ENCODE data around the gene PPP1R7.

The PPP1R7 gene

DNA sequence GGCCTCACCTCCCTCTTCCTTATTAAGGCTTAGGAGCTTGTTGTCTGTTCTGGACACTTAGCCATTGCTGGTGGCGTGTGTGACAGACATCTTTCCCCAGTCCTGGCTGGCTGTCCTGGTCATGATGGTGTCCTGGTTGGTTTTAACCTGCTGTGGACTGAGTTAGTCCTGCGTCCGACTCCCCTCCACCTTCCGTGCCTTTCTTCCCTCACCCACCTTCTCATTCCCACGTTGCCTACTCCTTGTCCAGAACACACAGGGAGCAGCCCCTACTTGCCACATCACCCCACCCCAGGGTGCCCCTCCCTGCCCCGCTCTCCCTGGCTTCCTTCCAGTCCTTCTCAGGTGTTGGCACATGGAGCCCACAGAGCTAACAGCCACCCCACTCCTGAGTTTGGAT lies 47.7 kb downstream of the PPP1R7 start:
- Histone ChIP-seq H3K9ac (ENCODE audit: low read length in 2 of 2) (no peak overlapping the region), H3K36me3 (ENCODE audit: control insufficient read depth in 2 of 2, insufficient read depth in 2 of 2, low read length in 2 of 2) (no peaks in the 10 kb centered on the region), H3K4me3 (ENCODE audit: low read length in 2 of 2) (no peak overlapping the region), H3K27ac (ENCODE audit: low read length) (no peak overlapping the region), H3K4me1 (ENCODE audit: control insufficient read depth, insufficient read depth, low read length) (no peaks in the 10 kb centered on the region), H3K27me3 (ENCODE audit: control insufficient read depth in 1 of 2, insufficient read depth in 2 of 2, low read length in 2 of 2) (no peaks in the 10 kb centered on the region), H3K9me3 (ENCODE audit: control insufficient read depth in 2 of 2, low read length in 2 of 2) (no peaks in the 10 kb centered on the region)

DNA sequence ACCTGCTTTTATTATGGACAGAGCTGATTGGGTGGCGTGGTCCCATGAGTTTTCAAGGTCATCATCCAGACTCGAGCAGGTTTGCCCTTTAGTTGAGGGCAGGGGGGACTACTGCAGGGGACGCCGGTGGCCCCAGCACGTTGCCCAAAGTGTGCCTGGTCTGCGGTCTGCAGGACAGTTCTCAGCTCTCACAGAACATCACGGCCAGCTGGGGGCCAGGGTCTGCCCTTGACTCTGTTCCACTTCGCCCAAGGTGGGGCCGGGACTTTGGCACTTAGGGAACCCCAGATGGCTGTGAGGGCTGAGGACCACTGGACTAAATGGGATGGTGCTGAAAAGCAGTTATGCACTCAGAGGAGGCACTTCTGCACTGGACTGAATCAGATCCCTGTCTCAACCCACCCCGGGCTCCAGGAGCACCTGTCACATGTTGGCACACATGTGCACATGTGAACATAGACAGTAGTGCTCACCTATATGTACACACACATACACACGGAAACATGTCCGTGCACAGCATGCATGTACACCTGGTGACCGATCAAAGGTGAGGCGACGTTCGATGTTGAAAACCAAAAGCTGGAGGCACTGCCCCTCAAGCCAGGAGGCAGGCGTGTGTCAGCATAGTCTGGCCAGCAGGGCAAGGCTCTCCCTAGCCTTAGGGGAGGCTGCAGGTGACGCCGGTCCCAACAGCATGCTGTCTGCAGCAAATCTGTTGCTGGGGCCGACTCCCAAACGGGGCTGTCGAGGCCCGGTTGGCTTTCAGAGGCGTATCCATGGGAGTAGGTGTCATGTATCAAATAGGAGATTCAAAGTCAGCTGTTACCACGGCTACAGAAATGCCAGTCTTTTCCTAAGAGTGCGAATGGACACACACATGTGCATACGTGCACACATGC lies 48.4 kb downstream of the PPP1R7 start:
- Histone ChIP-seq H3K4me1 (ENCODE audit: control insufficient read depth, insufficient read depth, low read length) (no peaks in the 10 kb centered on the region), H3K27ac (ENCODE audit: low read length) (no peak overlapping the region), H3K9ac (ENCODE audit: low read length in 2 of 2) (no peak overlapping the region), H3K4me3 (ENCODE audit: low read length in 2 of 2) (no peak overlapping the region), H3K27me3 (ENCODE audit: control insufficient read depth in 1 of 2, insufficient read depth in 2 of 2, low read length in 2 of 2) (no peaks in the 10 kb centered on the region), H3K36me3 (ENCODE audit: control insufficient read depth in 2 of 2, insufficient read depth in 2 of 2, low read length in 2 of 2) (no peaks in the 10 kb centered on the region), H3K9me3 (ENCODE audit: control insufficient read depth in 2 of 2, low read length in 2 of 2) (no peaks in the 10 kb centered on the region)

DNA sequence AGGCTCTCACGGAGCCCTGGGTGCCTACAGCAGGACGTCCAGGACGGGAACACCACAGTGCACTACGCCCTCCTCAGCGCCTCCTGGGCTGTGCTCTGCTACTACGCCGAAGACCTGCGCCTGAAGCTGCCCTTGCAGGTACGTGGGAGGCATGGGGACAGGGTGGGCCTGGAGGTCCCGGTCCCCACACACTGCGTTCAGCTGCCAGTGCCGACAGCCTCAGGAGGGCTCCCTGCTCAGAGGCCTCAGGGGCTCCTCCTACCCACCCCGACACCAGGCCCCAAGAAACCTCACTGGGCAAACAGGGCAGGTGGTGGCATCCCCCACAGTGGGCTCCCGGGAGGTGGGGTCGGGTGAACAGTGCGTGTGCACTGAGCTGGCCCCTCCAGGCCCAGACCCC lies 49.0 kb downstream of the PPP1R7 start:
- Histone ChIP-seq H3K36me3 (ENCODE audit: control insufficient read depth in 2 of 2, insufficient read depth in 2 of 2, low read length in 2 of 2) (no peaks in the 10 kb centered on the region), H3K27me3 (ENCODE audit: control insufficient read depth in 1 of 2, insufficient read depth in 2 of 2, low read length in 2 of 2) (no peaks in the 10 kb centered on the region), H3K4me1 (ENCODE audit: control insufficient read depth, insufficient read depth, low read length) (no peaks in the 10 kb centered on the region), H3K9me3 (ENCODE audit: control insufficient read depth in 2 of 2, low read length in 2 of 2) (no peaks in the 10 kb centered on the region), H3K4me3 (ENCODE audit: low read length in 2 of 2) (no peak overlapping the region), H3K9ac (ENCODE audit: low read length in 2 of 2) (no peak overlapping the region), H3K27ac (ENCODE audit: low read length) (no peak overlapping the region)

DNA sequence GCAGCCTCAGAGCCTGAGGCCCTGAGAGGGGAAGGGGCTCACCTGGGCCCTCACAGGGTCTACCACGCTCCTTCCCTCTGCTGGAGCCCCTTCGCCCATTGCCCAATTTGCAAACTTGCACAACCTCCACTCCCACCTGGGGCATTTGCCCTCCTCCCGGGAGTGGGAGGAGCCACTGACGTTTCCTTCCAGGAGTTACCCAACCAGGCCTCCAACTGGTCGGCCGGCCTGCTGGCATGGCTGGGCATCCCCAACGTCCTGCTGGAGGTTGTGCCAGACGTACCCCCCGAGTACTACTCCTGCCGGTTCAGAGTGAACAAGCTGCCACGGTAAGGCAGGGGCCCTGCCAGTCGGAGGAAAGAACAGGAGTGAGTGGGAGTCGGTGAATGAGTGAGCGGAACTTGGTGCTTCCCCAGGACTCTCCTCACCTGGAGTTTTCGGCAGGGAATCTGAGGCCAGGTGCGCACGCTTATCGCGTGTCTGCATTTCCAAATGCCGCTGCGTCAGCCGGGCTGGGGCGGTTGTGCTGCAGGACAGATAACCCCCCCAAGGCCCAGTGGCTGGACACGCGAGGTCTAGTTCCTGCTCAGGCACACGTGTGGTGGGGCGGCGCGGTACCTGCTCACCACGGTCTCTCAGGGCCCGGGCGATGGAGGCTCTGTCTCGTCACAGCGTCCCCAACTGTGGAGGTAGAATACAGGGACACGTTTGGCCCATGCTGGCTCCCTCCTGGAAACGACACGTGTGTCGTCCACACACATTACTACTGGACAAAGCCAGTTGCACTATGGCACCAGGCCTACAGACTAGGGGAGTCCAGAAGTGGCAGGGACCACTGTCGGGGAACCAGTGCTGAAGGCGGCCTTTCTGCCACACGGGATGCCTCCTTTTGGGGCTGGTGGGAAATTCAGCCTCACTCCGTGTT lies 49.9 kb downstream of the PPP1R7 start:
- no peaks in the 10 kb centered on the region for H3K9me3 ChIP-seq (ENCODE audit: control insufficient read depth in 2 of 2, low read length in 2 of 2)
- H3K27me3 ChIP-seq (ENCODE audit: control insufficient read depth in 1 of 2, insufficient read depth in 2 of 2, low read length in 2 of 2) = no peaks in the 10 kb centered on the region
- no peaks in the 10 kb centered on the region for H3K36me3 ChIP-seq (ENCODE audit: control insufficient read depth in 2 of 2, insufficient read depth in 2 of 2, low read length in 2 of 2)
- no peak overlapping the region for H3K27ac ChIP-seq (ENCODE audit: low read length)
- H3K9ac ChIP-seq (ENCODE audit: low read length in 2 of 2) = no peak overlapping the region
- H3K4me1 ChIP-seq (ENCODE audit: control insufficient read depth, insufficient read depth, low read length) = no peaks in the 10 kb centered on the region
- H3K4me3 ChIP-seq (ENCODE audit: low read length in 2 of 2) = no peak overlapping the region

DNA sequence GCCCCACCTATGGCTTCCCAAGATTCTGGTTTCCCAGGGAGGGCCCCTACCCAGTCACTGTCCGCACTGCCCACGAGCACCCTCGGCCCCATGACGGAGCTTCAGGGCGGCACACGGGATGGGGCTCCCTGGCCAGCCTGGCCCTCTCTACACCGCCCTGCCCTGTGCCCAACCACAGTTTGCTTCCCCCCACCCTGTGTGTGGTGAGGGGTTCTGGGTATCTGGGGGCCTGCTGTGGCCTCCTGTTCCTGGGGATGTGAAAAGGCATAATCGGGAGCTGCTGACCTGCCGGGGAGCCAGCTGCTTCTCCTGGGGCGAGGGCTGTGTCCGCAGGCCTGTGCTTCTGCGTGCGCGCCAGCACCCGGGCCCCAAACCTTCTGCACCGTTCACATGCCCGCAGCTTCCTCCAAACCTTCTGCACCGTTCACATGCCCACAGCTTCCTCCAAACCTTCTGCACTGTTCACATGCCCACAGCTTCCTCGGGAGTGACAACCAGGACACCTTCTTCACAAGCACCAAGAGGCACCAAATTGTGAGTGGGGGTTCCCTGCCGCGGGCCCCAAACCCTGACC lies 50.6 kb downstream of the PPP1R7 start:
- H3K27ac ChIP-seq (ENCODE audit: low read length) = no peak overlapping the region
- no peaks in the 10 kb centered on the region for H3K4me1 ChIP-seq (ENCODE audit: control insufficient read depth, insufficient read depth, low read length)
- no peaks in the 10 kb centered on the region for H3K9me3 ChIP-seq (ENCODE audit: control insufficient read depth in 2 of 2, low read length in 2 of 2)
- no peaks in the 10 kb centered on the region for H3K27me3 ChIP-seq (ENCODE audit: control insufficient read depth in 1 of 2, insufficient read depth in 2 of 2, low read length in 2 of 2)
- H3K4me3 ChIP-seq (ENCODE audit: low read length in 2 of 2) = no peak overlapping the region
- no peaks in the 10 kb centered on the region for H3K36me3 ChIP-seq (ENCODE audit: control insufficient read depth in 2 of 2, insufficient read depth in 2 of 2, low read length in 2 of 2)
- no peak overlapping the region for H3K9ac ChIP-seq (ENCODE audit: low read length in 2 of 2)

DNA sequence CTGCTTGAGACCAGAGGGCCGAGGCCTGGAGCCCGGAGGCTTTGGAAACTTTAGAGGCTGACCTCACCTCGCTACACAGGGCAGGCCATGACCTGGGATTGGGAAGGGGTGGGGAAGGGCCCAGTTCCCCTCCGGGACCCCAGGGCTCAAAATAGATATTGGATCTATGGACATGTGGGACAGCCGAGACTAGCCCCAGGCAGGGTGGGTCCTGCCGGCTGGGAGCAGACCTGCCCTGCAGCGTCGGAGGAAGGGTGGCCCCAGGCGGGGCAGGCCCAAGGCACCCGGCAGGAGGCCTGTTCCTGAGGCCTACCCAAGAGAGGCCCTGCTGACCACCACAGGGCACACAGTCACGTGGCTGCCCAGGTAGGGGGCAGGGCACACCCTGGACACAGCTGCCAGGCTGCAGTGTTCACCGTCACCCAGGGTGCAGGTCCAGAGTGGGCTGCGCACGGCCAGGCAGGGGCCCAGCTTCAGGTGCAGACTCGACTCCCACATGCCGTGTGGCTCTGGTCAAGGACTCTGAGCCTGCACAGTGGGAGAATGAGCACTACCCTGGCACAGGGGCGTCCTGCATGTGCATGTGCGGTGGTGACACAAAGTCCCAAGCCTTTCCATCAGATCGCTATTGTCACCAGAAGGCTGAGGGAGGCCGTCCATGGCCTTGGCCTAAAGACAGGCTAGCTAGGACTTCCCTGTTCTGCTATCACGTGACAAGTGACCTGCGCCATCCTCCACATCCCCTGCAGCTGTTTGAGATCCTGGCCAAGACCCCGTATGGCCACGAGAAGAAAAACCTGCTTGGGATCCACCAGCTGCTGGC lies 51.4 kb downstream of the PPP1R7 start:
- Histone ChIP-seq H3K36me3 (ENCODE audit: control insufficient read depth in 2 of 2, insufficient read depth in 2 of 2, low read length in 2 of 2) (no peaks in the 10 kb centered on the region), H3K27ac (ENCODE audit: low read length) (no peak overlapping the region)

DNA sequence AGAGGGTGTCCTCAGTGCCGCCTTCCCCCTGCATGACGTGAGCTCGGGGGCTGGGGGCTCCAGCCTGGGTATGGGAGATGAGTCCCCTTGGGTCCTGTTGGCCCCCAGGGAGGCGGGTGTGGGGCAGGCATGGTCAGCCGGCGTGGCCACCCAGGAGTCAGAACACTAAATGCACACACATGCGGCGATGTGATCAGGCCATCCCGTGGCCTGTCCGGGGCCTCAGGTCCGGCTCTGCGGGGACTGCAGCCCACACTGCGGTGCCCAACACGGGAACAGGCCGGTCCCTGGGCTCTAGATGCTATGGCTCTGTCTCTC lies 52.0 kb downstream of the PPP1R7 start:
- Histone ChIP-seq H3K4me3 (ENCODE audit: low read length in 2 of 2) (no peak overlapping the region), H3K36me3 (ENCODE audit: control insufficient read depth in 2 of 2, insufficient read depth in 2 of 2, low read length in 2 of 2) (no peaks in the 10 kb centered on the region), H3K9me3 (ENCODE audit: control insufficient read depth in 2 of 2, low read length in 2 of 2) (no peaks in the 10 kb centered on the region), H3K4me1 (ENCODE audit: control insufficient read depth, insufficient read depth, low read length) (no peaks in the 10 kb centered on the region), H3K27ac (ENCODE audit: low read length) (no peak overlapping the region), H3K27me3 (ENCODE audit: control insufficient read depth in 1 of 2, insufficient read depth in 2 of 2, low read length in 2 of 2) (no peaks in the 10 kb centered on the region), H3K9ac (ENCODE audit: low read length in 2 of 2) (no peak overlapping the region)

More for the DNA sequence above, 51.4 kb downstream of the PPP1R7 start:
- Histone ChIP-seq H3K4me1 (ENCODE audit: control insufficient read depth, insufficient read depth, low read length) (no peaks in the 10 kb centered on the region), H3K9ac (ENCODE audit: low read length in 2 of 2) (no peak overlapping the region), H3K27me3 (ENCODE audit: control insufficient read depth in 1 of 2, insufficient read depth in 2 of 2, low read length in 2 of 2) (no peaks in the 10 kb centered on the region), H3K9me3 (ENCODE audit: control insufficient read depth in 2 of 2, low read length in 2 of 2) (no peaks in the 10 kb centered on the region), H3K4me3 (ENCODE audit: low read length in 2 of 2) (no peak overlapping the region)

DNA sequence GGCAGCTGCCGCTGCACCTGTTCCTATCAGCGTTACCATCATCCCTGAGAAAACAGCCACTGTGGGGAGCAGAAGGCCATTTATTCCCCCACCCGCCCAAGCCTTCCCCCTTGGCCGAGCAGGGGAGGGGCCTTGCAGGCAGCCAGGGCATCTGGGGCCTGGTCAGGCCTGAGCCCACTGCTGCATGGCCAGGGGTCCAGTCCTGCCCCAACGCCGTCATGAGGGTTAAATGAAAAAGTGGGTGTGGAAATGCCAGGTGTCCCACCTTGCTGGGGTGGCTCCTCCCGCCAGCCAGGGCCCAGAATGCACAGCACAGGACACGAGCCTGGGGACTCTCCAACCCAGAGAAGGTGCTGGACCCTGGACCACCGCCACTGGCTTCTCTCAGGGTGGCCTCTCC lies 52.4 kb downstream of the PPP1R7 start:
- H3K4me3 ChIP-seq (ENCODE audit: low read length in 2 of 2) = no peak overlapping the region
- H3K9ac ChIP-seq (ENCODE audit: low read length in 2 of 2) = no peak overlapping the region
- H3K9me3 ChIP-seq (ENCODE audit: control insufficient read depth in 2 of 2, low read length in 2 of 2) = no peaks in the 10 kb centered on the region
- H3K4me1 ChIP-seq (ENCODE audit: control insufficient read depth, insufficient read depth, low read length) = no peaks in the 10 kb centered on the region
- no peak overlapping the region for H3K27ac ChIP-seq (ENCODE audit: low read length)
- no peaks in the 10 kb centered on the region for H3K36me3 ChIP-seq (ENCODE audit: control insufficient read depth in 2 of 2, insufficient read depth in 2 of 2, low read length in 2 of 2)
- no peaks in the 10 kb centered on the region for H3K27me3 ChIP-seq (ENCODE audit: control insufficient read depth in 1 of 2, insufficient read depth in 2 of 2, low read length in 2 of 2)

DNA sequence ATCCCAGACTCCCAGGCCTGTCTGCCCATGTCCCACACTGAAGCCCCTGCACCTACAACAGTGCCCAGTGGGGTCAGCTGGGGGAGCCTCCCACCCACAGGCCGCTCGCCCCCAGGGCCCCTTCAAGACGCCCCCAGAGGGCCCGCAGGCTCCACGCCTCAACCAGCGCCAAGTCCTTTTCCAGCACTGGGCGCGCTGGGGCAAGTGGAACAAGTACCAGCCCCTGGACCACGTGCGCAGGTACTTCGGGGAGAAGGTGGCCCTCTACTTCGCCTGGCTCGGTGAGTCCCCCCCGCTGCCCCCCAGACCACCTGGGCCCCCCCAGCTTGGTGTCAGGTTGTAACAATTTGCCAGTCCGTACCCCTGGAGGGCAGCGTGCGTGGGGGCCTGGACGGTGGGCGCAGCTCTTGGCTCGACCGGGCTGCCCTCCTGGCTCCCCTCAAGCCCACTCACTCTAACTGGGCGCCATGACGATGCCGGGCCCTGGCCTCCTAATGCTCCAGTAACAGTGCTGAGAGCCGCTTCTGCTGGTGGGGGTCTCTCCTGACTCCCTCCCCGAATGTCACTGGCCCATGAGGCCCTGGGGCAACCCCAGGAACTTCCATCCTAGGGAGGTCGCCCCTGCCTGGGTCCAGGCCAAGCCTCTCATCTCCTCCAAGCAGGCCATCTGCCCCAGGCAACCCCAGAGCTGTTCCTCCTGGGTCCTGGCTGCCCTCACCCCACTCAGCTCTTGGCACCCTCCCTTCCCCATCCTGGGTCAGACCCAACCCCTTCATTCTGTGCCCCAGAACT lies 53.1 kb downstream of the PPP1R7 start:
- Histone ChIP-seq H3K4me3 (ENCODE audit: low read length in 2 of 2) (no peak overlapping the region), H3K9me3 (ENCODE audit: control insufficient read depth in 2 of 2, low read length in 2 of 2) (no peaks in the 10 kb centered on the region), H3K36me3 (ENCODE audit: control insufficient read depth in 2 of 2, insufficient read depth in 2 of 2, low read length in 2 of 2) (no peaks in the 10 kb centered on the region), H3K9ac (ENCODE audit: low read length in 2 of 2) (no peak overlapping the region), H3K27ac (ENCODE audit: low read length) (no peak overlapping the region), H3K4me1 (ENCODE audit: control insufficient read depth, insufficient read depth, low read length) (no peaks in the 10 kb centered on the region), H3K27me3 (ENCODE audit: control insufficient read depth in 1 of 2, insufficient read depth in 2 of 2, low read length in 2 of 2) (no peaks in the 10 kb centered on the region)

DNA sequence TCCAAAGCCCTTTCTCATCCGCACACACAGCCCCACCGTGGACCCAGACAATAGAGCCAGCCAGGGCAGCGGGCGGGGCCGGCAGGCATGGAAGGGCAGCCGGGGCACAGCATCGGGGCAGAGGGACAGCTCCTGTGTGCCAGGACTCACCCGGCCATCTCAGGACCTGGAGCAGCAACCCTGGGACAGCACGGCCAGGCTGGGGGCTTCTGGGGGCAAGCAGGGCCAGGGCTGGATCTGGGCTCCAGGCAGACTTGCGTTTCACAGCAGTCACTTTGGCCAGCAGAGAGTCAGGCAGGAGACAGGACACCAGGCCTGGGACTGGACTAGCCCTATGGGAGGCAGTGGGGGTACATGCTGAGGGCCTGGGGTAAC lies 53.7 kb downstream of the PPP1R7 start:
- H3K9ac ChIP-seq (ENCODE audit: low read length in 2 of 2) = no peak overlapping the region
- H3K27ac ChIP-seq (ENCODE audit: low read length) = no peak overlapping the region
- no peaks in the 10 kb centered on the region for H3K9me3 ChIP-seq (ENCODE audit: control insufficient read depth in 2 of 2, low read length in 2 of 2)
- no peaks in the 10 kb centered on the region for H3K27me3 ChIP-seq (ENCODE audit: control insufficient read depth in 1 of 2, insufficient read depth in 2 of 2, low read length in 2 of 2)
- H3K4me1 ChIP-seq (ENCODE audit: control insufficient read depth, insufficient read depth, low read length) = no peaks in the 10 kb centered on the region
- H3K4me3 ChIP-seq (ENCODE audit: low read length in 2 of 2) = no peak overlapping the region
- H3K36me3 ChIP-seq (ENCODE audit: control insufficient read depth in 2 of 2, insufficient read depth in 2 of 2, low read length in 2 of 2) = no peaks in the 10 kb centered on the region

Data from stomach smooth muscle (tissue), 2 donors.